Measurements from ENCODE around the gene CTCFL. TPM values are rescaled to one million over a fixed set of nuclear protein-coding genes. Genes with fewer than 3 reads are reported as not detected.
"Not testable (repeated sequence)": the region's sequence is repeated elsewhere in the genome, so short reads cannot be mapped to it uniquely, and the experiment has no call there.

CTCFL gene
- polyA plus RNA-seq, 1 donor from 2014 or later = not detected

- Histone ChIP-seq H4K20me1 (ENCODE audit: insufficient read depth) (no peaks in the 10 kb centered on the region), H3K27ac (ENCODE audit: low read length) (no peak overlapping the region), H3K9me2 (ENCODE audit: insufficient read depth, low read length) (no peaks in the 10 kb centered on the region), H2AFZ (ENCODE audit: low read depth, low read length) (no peak overlapping the region), H3K9ac (ENCODE audit: low read length) (no peak overlapping the region), H3K36me3 (ENCODE audit: insufficient read depth, low read length) (no peaks in the 10 kb centered on the region), H3K4me2 (ENCODE audit: low read length) (no peak overlapping the region), H3K79me2 (replicated peaks; ENCODE audit: insufficient read depth, low read length) (no peaks in the 10 kb centered on the region), H3K4me3 (ENCODE audit: low read length) (no peak overlapping the region), H3F3A (ENCODE audit: insufficient read depth, low read length, poor library complexity, severe bottlenecking) (no peaks in the 10 kb centered on the region), H3K27me3 (ENCODE audit: insufficient read depth, low read depth, low read length) (no peaks in the 10 kb centered on the region), H3K9me3 (ENCODE audit: low read length) (no peaks in the 10 kb centered on the region)
- TF ChIP-seq REST (IDR thresholded peaks at IDR 0.05; ENCODE audit: borderline replicate concordance) (no peak), SMC3 (conservative IDR thresholded peaks at IDR 0.05; ENCODE audit: poor library complexity) (no peak), RAD21 (conservative IDR thresholded peaks at IDR 0.05) (no peak), EZH2 (IDR thresholded peaks at IDR 0.05; ENCODE audit: borderline replicate concordance, insufficient read depth, low read length, poor library complexity, severe bottlenecking) (no peak), TAF1 (IDR thresholded peaks at IDR 0.05; ENCODE audit: low read depth) (no peak), EP300 (conservative IDR thresholded peaks at IDR 0.05; ENCODE audit: poor library complexity, severe bottlenecking) (no peak), MXI1 (conservative IDR thresholded peaks at IDR 0.05; ENCODE audit: poor library complexity, severe bottlenecking) (no peak), CTCF (IDR thresholded peaks at IDR 0.05; ENCODE audit: poor library complexity, severe bottlenecking) (no peak), POLR2AphosphoS5 (IDR thresholded peaks at IDR 0.05) (no peak)
Observed at GRCh38 chr20:57491373-57491772, 33.6 kb downstream of the CTCFL start.

GRCh38 chr20:57488277-57488676 lies 36.7 kb downstream of the CTCFL start:
- not testable (repeated sequence) for H3K9me3 ChIP-seq (ENCODE audit: low read length); H3K9ac ChIP-seq (ENCODE audit: low read length); H3K36me3 ChIP-seq (ENCODE audit: insufficient read depth, low read length); H3K27me3 ChIP-seq (ENCODE audit: insufficient read depth, low read depth, low read length); H4K20me1 ChIP-seq (ENCODE audit: insufficient read depth); H3K4me2 ChIP-seq (ENCODE audit: low read length); H3K4me3 ChIP-seq (ENCODE audit: low read length); H3K79me2 ChIP-seq (replicated peaks; ENCODE audit: insufficient read depth, low read length); H3K27ac ChIP-seq (ENCODE audit: low read length); H3F3A ChIP-seq (ENCODE audit: insufficient read depth, low read length, poor library complexity, severe bottlenecking); H2AFZ ChIP-seq (ENCODE audit: low read depth, low read length); H3K9me2 ChIP-seq (ENCODE audit: insufficient read depth, low read length)

GRCh38 chr20:57485770-57486169 lies 39.2 kb downstream of the CTCFL start:
- Histone ChIP-seq H3K79me2 (replicated peaks; ENCODE audit: insufficient read depth, low read length) (no peaks in the 10 kb centered on the region), H3K36me3 (ENCODE audit: insufficient read depth, low read length) (no peaks in the 10 kb centered on the region), H3K9me2 (ENCODE audit: insufficient read depth, low read length) (no peaks in the 10 kb centered on the region), H3F3A (ENCODE audit: insufficient read depth, low read length, poor library complexity, severe bottlenecking) (no peaks in the 10 kb centered on the region), H3K27me3 (ENCODE audit: insufficient read depth, low read depth, low read length) (no peaks in the 10 kb centered on the region), H3K27ac (ENCODE audit: low read length) (no peak overlapping the region), H3K9me3 (ENCODE audit: low read length) (no peaks in the 10 kb centered on the region), H3K4me3 (ENCODE audit: low read length) (no peak overlapping the region), H3K4me2 (ENCODE audit: low read length) (no peak overlapping the region), H3K9ac (ENCODE audit: low read length) (no peak overlapping the region), H2AFZ (ENCODE audit: low read depth, low read length) (no peak overlapping the region), H4K20me1 (ENCODE audit: insufficient read depth) (no peaks in the 10 kb centered on the region)
- no peak for TF ChIP-seq TAF1 (IDR thresholded peaks at IDR 0.05; ENCODE audit: low read depth)
- TF ChIP-seq SMC3 (conservative IDR thresholded peaks at IDR 0.05; ENCODE audit: poor library complexity) = no peak
- no peak for TF ChIP-seq REST (IDR thresholded peaks at IDR 0.05; ENCODE audit: borderline replicate concordance)
- no peak for TF ChIP-seq MXI1 (conservative IDR thresholded peaks at IDR 0.05; ENCODE audit: poor library complexity, severe bottlenecking)
- no peak for TF ChIP-seq EZH2 (IDR thresholded peaks at IDR 0.05; ENCODE audit: borderline replicate concordance, insufficient read depth, low read length, poor library complexity, severe bottlenecking)
- no peak for TF ChIP-seq RAD21 (conservative IDR thresholded peaks at IDR 0.05)
- no peak for TF ChIP-seq POLR2AphosphoS5 (IDR thresholded peaks at IDR 0.05)
- TF ChIP-seq EP300 (conservative IDR thresholded peaks at IDR 0.05; ENCODE audit: poor library complexity, severe bottlenecking) = no peak
- no peak for TF ChIP-seq CTCF (IDR thresholded peaks at IDR 0.05; ENCODE audit: poor library complexity, severe bottlenecking)

Data from neural cell (in vitro differentiated cells).